GDM1 (cell line): ENCODE measurements around the gene MTG1.
A peak's percentile ranks its signal among the peaks of the same experiment; 100 is the strongest.
"Not testable (repeated sequence)": the region's sequence is repeated elsewhere in the genome, so short reads cannot be mapped to it uniquely, and the experiment has no call there.

Source experiments
- DNase-seq: peaks from one replicate; lab custom pipeline; 2025; lab: John Stamatoyannopoulos, UW

The MTG1 gene

DNA sequence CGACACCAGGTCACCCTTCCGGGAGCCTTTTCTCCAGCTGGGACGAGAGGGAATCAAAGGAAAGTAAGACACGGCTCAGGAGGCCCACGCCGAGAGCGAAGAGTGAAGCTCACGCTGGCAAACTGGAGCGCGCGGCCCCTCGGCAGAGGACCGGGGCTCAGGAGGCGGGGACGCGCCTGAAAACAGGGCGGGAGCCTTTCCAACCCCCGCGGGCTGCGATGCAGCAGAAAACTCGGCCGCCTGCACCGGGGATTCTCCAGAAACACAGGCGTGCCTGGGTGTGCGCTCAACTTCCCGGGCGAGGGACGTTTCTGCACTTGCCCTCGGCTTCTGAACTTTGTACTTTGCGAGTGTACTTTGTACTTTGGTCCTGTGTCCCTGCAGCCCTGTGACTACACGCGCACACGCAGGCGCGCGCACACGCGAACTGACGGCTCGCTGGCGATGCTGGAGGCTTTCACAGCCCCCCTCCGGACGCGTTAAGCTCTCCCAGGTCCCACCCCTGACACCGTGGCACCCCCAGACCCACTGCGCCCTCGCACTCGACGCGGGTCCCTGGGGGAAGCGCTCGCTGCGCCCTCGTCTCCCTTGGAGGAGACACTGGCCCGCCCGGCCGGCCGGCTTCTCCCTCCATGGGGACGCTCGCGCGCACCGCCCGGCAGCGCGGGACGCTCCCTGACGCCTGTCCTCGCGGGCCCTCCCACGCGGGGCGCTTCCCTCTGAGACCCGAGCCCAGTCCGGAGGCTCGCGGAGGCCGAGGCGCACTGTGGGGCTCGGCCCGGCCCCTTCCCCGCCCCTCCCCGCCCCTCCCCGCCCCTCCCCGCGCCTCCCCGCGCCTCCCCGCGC, 15.5 kb upstream of the MTG1 start:
- DNase-seq: peak; percentile 39

DNA sequence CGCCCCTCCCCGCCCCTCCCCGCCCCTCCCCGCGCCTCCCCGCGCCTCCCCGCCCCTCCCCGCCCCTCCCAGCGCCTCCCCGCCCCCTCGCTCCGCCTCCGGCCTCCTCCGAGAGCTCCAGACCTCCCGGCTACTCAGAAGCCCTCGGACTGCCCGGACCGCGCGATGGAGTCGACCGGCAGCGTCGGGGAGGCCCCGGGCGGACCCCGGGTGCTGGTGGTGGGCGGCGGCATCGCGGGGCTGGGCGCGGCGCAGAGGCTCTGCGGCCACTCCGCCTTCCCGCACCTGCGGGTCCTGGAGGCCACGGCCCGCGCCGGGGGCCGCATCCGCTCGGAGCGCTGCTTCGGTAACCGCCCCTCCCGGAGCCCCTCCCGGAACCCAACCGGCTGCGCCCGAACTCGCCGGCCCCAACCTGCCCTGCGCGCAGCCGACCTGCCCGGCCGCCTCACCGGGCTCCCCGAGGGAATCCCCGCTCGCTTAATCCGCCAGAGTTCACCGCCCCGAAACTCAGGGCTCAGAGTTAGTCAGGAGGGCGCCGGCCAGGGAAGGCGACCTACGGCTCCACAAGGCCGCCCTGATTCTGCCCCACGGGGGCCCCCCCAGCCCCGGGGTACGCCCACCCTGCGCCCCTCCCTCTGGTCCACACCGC, 14.7 kb upstream of the MTG1 start, which contains the start of gene PAOX:
Gene PAOX, plus strand, starts transcription at position 111 of the 649 bp plus-strand sequence. Its CDS starts 55 bp downstream, at position 166.
- DNase-seq: no peak

DNA sequence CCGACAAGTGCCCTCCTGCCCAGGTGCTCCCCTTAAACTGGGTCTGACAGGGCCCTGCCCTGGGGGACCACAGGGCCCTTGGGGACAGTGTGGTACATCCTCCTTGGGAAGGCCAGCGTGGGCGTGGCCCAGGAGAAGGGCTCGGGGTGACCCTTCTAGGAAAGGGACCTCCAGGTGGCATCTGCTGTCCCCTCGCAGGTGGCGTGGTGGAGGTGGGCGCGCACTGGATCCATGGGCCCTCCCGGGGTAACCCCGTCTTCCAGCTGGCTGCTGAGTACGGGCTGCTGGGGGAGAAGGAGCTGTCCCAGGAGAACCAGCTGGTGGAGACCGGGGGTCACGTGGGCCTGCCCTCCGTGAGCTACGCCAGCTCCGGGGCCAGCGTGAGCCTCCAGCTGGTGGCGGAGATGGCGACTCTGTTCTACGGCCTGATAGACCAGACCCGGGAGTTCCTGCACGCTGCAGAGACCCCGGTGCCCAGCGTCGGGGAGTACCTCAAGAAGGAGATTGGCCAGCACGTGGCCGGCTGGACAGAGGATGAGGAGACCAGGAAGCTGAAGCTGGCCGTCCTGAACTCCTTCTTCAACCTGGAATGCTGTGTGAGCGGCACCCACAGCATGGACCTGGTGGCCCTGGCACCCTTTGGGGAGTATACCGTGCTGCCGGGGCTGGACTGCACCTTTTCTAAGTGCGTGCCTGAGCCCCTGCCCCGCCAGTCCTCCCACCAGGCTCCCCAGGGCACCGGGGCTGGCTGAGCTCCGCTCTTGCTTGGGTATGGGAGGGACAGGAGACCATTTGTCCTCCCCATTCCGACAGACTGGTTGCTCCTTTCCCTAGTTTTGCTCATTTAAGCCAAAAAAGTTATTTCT, 13.9 kb upstream of the MTG1 start:
- no peak for DNase-seq

DNA sequence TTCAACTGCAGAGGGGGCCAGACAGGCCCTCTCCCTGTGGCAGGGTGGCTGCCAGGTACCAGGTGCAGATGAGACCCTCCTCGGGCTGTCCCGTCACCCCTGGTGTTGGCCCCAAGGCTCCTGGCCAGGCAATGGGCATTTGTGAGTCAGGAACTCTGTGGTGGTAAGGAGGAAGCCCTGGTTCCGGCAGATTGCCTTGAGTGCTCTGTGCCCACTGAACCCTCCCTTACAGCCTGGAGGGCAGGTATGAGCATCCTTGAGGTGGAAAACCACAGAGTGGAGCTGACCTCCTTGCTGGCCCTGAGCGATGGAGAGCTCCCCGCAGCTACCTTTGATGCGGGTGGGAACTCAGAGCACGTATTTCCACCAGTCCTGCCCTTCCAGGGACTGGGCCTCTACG, 12.9 kb upstream of the MTG1 start:
- DNase-seq: no peak

DNA sequence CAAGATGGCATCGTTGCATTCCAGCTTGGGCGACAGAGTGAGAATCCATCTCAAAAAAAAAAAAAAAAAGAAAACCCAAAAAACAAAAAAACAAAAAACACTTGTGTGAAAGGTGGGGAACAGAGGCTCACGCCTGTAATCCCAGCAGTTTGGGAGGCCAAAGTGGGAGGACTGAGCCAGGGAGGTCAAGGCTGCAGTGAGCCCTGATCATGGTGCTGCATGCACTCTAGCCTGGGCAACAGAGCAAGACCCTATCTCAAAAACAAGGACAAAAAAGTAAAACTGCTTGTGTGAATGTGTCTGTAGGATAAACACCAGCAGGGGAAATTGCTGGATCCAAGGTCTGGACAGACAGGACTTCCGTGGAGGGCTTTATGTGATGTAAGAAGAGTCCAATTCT, 10.4 kb upstream of the MTG1 start:
- DNase-seq: no peak

DNA sequence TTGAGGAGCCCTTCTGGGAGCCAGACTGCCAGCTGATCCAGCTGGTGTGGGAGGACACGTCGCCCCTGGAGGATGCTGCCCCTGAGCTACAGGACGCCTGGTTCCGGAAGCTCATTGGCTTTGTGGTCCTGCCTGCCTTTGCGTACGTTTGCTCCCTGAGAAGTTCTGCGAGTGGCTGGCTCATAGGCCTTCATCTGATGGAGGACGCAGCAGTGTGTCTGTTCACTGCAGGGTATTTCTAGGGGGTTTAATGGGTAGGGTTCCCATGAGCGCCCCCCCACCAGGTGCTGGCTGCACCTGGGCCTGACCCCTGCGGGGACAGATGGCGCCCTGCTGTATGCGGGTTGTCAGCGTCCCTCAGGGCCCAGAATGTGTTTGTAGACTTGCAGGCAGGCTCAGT, 9.9 kb upstream of the MTG1 start:
- DNase-seq: no peak

DNA sequence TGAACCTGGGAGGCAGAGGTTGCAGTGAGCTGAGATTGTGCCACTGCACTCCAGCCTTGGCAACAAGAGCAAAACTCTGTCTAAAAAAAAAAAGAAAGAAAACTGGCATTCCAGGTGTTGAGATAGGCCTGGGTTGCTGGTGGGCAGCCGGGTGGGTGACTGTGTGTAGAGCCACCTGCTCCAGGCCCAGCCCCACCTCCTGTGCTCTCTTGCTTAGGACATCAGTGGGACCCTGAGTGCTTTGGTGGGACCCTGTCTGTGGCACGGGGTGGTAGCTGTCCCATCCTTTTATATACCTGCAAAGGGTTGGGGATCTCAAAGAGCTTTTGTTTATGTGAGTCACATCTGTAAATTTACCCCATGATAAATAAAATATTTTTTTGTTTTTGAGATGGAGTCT, 8.7 kb upstream of the MTG1 start:
- no peak for DNase-seq

DNA sequence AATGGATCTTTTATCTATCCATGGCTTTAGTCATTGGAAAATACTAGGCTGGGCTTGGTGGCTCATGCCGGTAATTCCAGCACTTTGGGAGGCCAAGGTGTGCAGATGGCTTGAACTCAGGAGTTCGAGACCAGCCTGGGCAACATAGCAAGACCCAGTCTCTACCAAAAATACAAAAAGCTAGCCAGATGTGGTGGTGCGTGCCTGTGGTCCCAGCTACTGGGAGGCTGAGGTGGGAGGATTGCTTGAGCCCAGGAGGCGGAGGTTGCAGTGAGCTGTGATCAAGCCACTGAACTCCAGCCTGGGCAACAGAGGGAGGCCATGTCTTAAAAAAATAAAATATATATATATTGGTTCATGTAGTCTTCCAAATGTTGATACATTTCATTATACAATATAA, 7.0 kb upstream of the MTG1 start:
- DNase-seq: not testable (repeated sequence)

DNA sequence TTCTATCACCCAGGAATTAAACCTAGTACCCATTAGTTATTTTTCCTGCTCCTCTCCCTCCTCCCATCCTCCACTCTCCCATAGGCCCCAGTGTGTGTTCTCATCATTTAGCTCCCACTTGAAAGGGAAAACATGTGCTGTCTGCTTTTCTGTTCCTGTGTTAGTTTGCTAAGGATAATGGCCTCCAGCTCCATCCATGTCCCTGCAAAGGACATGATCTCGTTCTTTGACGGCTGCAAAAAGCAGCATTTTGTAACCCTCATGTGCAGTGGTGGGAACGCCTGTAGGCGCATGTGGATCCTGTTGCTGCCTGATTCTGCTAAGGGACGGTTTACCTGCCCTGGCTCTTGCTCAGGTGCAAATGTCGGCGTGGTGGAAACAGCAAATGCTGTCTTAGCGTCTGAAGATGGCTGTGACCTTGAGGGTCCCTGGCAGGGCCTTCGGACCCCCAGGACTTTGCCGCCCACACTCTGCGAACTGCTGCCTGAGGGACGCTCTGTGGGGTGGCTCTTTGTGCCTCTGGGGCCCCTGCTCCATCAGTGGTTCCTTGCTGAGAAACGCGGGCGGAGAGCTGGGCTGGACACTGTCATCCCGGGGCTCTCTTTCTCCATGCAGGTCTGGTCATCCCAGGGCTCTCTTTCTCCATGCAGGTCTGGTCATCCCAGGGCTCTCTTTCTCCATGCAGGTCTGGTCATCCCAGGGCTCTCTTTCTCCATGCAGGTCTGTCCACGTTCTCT, 5.6 kb upstream of the MTG1 start:
- DNase-seq: peak; percentile 35

DNA sequence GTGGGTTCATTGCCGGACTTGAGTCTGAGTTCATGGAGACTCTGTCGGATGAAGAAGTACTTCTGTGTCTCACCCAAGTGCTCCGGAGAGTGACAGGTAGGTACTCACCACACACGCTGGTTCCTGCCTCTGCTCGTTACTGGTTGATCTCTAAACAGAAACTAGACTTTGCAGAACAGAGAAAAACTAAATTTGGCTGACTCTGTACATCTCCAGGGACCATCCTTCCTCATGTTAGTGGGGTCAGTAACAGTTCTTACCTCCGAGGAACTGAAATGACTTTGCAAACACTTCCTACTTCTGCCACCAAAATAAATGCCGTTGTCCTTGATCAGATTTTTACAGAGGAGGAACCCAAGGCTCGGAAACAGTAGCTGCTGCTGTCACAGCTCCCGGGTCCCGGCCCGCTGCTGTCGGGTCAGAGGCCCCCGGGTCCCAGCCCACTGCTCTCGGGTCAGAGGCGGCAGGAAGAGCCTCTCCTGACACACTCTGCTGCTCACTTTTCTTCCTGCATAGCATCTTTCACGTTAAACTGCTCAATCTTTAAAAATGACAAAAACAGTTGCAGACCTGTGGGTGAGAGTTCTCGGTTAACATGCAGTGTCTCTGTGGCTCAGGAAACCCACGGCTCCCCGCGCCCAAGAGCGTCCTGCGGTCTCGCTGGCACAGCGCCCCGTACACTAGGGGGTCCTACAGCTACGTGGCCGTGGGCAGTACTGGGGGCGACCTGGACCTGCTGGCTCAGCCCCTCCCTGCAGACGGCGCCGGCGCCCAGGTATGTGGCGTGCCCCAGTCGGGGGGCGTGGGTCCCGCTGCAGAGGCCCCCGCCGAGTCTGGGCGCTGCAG, 4.8 kb upstream of the MTG1 start:
- DNase-seq: peak; percentile 42

DNA sequence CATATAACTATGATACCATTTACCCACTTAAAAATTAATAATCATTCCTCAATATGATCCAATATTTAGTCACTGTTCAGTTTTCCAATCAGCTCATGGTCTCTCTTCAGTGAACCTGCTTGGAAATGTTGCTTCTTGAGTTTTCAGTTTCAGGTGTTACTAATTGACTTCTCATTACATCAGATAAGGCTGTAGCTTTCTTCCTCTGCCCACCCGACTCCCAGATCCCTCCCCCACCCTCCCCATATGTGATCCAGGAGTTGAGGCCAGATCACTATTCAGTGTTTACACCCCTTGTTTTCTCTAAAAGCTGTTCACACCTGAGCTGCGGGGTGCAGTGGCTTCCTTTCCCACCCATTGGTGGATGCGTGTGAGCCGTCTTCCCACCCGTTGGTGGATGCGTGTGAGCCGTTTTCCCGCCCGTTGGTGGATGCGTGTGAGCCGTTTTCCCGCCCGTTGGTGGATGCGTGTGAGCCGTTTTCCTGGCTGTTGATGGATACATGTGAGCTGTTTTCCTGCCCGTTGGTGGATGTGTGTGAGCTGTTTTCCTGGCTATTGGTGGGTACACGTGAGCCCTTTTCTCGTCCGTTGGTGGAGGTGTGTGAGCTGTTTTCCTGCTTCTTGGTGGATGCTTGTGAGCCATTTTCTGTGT, 3.2 kb upstream of the MTG1 start:
- DNase-seq: no peak

DNA sequence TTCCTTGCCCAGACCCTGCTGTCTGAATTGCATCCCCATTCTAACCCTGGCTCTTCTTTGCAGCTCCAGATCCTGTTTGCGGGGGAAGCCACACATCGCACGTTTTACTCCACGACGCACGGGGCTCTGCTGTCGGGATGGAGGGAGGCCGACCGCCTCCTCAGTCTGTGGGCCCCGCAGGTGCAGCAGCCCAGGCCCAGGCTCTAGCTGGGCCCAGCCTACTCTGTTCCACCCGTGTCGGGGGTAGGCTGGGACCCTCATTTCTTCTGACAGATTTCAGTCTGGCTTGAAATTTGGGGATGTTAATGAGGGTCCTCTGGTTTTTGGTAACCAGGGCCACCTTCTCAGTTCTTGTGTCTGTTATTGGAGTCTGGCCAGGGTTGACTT, 2.7 kb upstream of the MTG1 start:
- DNase-seq: no peak

DNA sequence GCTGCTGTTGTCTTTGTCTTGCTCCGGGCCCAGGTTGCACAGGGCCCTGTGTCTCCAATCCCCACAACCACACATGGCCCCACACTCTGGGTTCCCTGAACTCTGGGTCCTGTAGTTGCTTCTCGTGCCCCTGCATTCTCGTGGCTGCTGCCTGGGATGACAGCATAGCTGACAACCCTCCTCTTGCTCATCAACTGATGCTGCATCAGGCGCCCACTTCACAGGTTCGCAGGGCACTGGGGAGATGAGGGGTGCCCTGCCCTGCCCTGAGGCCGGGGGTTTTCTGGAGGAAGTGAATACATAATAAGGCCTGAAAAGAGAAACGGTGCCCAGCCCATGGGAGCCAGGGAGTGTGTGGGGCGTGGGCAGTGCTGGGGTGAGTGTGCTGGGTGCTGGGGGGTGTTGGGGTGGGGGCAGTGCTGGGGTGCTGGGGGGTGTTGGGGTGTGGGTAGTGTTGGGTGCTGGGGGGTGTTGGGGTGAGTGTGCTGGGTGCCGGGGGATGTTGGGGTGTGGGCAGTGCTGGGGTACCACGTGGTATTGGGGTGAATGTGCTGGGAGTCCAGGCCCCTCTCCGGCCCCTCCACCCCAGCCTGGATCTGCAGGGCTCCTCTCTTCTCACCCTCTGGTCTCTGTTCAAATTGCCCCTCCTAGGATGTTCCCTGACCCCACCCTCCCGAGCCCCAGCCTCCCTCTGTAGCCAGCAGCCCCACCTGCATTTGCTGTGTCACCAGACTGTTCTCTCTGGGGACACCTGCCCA, 2.0 kb upstream of the MTG1 start:
- DNase-seq: no peak

DNA sequence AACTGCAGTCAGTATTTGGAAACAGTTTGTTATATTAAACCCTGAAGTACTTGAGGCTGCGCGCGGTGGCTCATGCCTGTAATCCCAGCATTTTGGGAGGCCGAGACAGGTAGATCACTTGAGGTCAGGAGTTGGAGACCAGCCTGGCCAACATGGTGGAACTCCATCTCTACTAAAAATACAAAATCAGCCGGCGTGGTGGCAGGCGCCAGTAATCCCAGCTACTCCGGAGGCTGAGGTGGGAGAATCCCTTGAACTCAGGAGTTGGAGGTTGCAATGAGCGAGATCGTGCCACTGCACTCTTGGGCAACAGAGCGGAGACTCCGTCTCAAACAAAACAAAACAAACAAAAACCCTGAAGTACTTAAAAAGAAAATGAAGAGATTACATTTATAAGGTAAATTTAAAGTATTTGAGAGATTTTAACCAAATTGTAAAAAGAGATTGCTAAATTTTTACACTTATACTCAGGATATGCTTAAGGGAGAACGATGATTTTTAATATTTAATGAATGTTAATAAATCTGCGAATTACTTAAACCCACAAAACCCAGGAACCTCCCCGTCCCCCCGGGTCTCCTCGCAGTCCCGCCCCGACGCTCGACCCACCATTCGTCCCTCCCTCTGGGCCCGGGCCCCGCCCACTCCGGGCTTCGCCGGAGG, 425 bp upstream of the MTG1 start:
- DNase-seq: no peak

DNA sequence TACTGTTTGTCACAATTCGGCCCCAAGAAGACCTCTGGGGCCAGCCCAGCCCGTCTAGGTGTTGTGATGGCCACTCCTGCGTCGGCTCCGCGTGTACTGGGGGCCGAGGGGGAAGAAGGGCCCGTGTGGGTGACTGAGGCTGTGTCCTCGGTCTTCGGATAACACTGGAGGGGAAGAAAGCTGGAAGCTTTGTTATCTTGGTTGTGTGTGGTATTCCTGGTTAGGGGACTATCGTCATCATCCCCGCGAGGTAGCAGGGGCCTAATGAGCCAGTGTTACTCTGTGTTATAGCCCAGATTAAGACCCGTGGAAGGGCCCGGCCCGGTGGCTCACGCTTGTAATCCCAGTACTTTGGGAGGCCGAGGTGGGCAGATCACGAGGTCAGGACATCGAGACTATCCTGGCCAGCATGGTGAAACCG, 854 bp downstream of the MTG1 start:
- DNase-seq: no peak

DNA sequence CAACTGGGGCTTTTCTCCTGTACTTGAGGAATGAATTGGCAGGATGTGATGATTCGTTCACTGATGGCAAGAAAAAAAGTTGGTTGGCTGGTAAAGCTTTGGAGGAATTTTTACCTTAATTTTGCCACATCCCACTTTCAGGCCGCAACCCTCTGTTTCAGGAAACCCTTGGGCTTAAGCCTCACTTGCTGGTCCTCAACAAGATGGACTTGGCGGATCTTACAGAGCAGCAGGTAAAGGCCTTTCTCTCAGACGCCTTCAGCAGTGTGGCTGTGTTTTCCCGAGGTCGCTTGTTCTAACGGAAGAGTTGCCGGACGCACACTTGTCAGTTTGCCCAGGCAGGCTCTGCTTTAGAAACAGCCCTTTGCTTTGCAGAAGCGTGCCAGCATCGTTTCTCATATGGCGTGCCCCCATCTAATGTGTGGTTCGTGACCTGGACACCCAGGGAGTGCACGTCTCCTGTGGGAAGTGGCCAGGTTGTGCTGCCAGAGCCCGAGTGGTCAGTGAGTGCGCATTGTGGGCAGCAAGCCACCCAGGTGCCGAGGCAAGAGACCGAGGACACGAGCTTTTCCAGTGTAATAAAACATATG, 2.2 kb downstream of the MTG1 start:
- no peak for DNase-seq

DNA sequence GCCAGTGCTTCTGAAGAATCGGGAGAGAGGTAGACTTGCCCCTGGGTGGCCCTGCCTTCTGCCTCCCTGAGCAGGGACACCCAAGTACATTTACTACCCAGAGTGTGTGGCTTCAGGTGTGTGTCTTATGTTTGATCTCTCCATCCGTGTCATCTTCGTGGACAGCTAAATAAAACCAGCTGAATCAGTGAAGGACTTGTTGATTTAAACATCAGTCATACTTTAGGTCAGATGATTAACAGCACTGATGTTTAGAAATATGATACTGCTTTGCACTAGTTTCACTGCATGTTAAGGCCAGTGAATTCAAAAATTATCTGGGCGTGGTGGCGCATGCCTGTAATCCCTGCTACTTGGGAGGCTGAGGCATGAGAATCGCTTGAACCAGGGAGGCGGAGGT, 4.0 kb downstream of the MTG1 start:
- no peak for DNase-seq

DNA sequence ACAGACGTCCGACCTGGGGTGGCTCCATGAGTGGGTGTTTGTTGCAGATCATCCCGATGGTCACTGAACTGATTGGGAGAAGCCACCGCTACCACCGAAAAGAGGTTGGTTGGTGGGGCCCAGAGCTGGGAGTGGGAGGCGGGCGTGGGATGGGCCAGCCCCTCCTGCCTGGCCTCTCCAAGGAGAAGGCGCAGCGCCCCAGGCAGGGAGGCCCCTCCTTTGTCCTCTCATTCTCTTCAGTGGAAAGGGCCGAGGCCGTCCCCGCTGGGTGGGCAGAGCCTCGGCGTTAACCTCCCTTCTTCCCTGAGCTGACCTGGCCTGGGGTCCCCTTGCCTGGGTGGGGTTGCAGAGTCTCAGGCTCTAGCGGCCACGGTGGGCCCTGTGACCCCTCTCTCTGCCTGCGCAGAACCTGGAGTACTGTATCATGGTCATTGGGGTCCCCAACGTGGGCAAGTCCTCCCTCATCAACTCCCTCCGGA, 5.2 kb downstream of the MTG1 start:
- no peak for DNase-seq
